Measurements from ENCODE around the gene MPL.

The MPL gene

GRCh38 chr1:43358746-43359693 lies 21.4 kb downstream of the MPL start, which contains the start of gene CDC20 (continued):
- TF ChIP-seq TSHZ1 (tag by site-specific recombination; IDR thresholded peaks at IDR 0.05; ENCODE audit: borderline replicate concordance) (0 out of 2 replicates have a peak, but pooled peaks have one; percentile 10), ATF2 (tag by site-specific recombination; IDR thresholded peaks at IDR 0.05; ENCODE audit: low read depth) (no peak), CTCF (tag by site-specific recombination; IDR thresholded peaks at IDR 0.05) (peak; percentile 39; the same call in 1 of the 2 replicates), IKZF3 (tag by site-specific recombination; IDR thresholded peaks at IDR 0.05) (no peak), ZNF768 (tag by site-specific recombination; IDR thresholded peaks at IDR 0.05) (no peak), ZNF2 (tag by site-specific recombination; IDR thresholded peaks at IDR 0.05) (peak; percentile 67; the same call in 1 of the 2 replicates), ZFP69B (tag by site-specific recombination; IDR thresholded peaks at IDR 0.05) (peak; percentile 75), ZSCAN4 (tag by site-specific recombination; IDR thresholded peaks at IDR 0.05) (no peak), ZSCAN30 (tag by site-specific recombination; IDR thresholded peaks at IDR 0.05) (peak; percentile 32; the same call in 1 of the 2 replicates), ZNF837 (tag by site-specific recombination; IDR thresholded peaks at IDR 0.05) (no peak), ZSCAN18 (tag by site-specific recombination; IDR thresholded peaks at IDR 0.05) (no peak), HIC1 (tag by site-specific recombination; IDR thresholded peaks at IDR 0.05) (peak; percentile 70; the same call in 1 of the 2 replicates), ZIC2 (tag by site-specific recombination; IDR thresholded peaks at IDR 0.05) (0 out of 2 replicates have a peak, but pooled peaks have one; percentile 12), KLF16 (tag by site-specific recombination; IDR thresholded peaks at IDR 0.05) (peak; percentile 73; the same call in 1 of the 2 replicates), ZNF510 (tag by site-specific recombination; IDR thresholded peaks at IDR 0.05; ENCODE audit: insufficient replicate concordance) (no peak), ZNF18 (tag by site-specific recombination; IDR thresholded peaks at IDR 0.05) (0 out of 2 replicates have a peak, but pooled peaks have one; percentile 15), BCL11B (tag by site-specific recombination; IDR thresholded peaks at IDR 0.05; ENCODE audit: low read depth) (0 out of 2 replicates have a peak, but pooled peaks have one; percentile 18), ZBTB17 (tag by site-specific recombination; IDR thresholded peaks at IDR 0.05) (no peak), ZNF26 (tag by site-specific recombination; IDR thresholded peaks at IDR 0.05) (no peak), ZNF449 (tag by site-specific recombination; IDR thresholded peaks at IDR 0.05) (peak; percentile 93)

All from HEK293 (cell line).